GM08714 (cell line): ENCODE results near the gene CACNA1I.
"Not testable (repeated sequence)": the region's sequence is repeated elsewhere in the genome, so short reads cannot be mapped to it uniquely, and the experiment has no call there.

Experiments used
- H3K4me3 ChIP-seq: fragments of 200-500 bp; sonication (Bioruptor generic); 2 replicates; pipeline ENCODE4 v1.5.1; 2014; ENCODE audit warnings: mild to moderate bottlenecking, low read length, inconsistent platforms
- ZNF274 ChIP-seq: IDR thresholded peaks from 2 replicates; pipeline ENCODE4 v1.6.1; 2012; ENCODE audit warnings: mild to moderate bottlenecking, low read depth, low read length

CACNA1I gene

DNA sequence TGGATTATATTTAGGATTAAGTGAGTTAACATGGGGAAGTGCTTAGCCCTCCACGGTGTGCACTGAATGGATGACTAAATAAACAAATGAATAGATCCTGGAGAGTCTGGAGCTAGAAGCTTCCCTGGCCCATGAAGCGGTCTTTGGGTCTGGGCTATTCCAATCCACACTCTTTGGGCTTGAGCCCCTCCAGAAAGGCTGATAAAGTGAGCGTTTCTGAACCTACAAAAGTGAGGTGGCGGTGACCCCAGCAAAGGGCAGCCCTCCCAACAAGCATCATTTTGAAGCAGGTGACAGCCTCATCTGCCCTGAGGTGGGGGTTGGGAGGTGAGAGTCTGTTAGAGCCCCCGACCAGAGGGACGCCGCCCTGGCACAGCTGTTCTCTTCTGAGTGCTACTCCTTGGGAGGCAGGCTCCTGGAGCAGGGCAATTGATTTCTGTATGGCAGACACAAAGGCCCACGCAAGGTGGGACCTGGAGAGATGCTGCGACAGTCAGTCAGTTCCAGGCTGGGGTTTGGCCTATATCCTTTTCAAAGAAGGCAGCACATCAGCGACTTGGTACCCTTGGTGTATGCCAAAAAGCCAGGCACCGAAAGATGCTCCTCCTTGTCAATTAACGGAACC, 157.8 kb downstream of the CACNA1I start:
- no peak overlapping the region for H3K4me3 ChIP-seq
- TF ChIP-seq ZNF274 = no peak

- no peak overlapping the region for H3K4me3 ChIP-seq
- no peak for TF ChIP-seq ZNF274
These were observed 158.8 kb downstream of the CACNA1I start for GRCh38 chr22:39729141-39729934.

GRCh38 chr22:39731481-39731880, 160.9 kb downstream of the CACNA1I start:
- no peak overlapping the region for H3K4me3 ChIP-seq
- TF ChIP-seq ZNF274 = no peak

GRCh38 chr22:39731881-39732555, 161.5 kb downstream of the CACNA1I start:
- no peak overlapping the region for H3K4me3 ChIP-seq
- TF ChIP-seq ZNF274 = no peak

- TF ChIP-seq ZNF274 = no peak
- no peak overlapping the region for H3K4me3 ChIP-seq
These were observed 162.1 kb downstream of the CACNA1I start for GRCh38 chr22:39732625-39733024.

GRCh38 chr22:39733191-39733590, 162.6 kb downstream of the CACNA1I start:
- no peak overlapping the region for H3K4me3 ChIP-seq
- no peak for TF ChIP-seq ZNF274

DNA sequence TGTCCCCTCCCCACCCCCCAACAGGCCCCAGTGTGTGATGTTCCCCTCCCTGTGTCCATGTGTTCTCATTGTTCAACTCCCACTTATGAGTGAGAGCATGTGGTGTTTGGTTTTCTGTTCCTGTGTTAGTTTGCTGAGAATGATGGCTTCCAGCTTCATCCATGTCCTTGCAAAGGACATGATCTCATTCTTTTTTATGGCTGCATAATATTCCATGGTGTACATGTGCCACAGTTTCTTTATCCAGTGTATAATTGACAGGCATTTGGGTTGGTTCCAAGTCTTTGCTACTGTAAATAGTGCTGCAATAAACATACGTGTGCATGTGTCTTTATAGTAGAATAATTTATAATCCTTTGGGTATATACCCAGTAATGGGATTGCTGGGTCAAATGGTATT, 163.5 kb downstream of the CACNA1I start:
- H3K4me3 ChIP-seq = not testable (repeated sequence)

DNA sequence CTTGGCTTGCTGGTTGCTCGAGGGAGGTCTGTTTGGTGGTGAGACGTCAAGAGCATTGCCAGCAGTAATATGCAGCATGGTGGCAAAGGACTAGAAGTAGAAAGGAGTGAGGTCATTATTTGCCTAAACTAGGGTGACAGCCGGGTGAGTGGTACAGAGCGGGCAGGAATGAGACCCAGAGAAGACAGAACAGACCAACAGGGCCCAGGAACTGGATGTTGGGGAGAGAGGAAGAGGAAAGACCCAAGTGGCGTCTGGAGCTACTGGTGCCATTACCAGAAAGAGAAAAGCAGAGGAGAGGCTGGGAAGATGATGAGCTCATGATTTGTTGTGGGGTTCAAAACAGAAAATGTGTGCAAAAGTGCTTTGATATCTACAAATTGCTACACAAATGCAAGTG, 164.3 kb downstream of the CACNA1I start:
- TF ChIP-seq ZNF274 = no peak
- no peak overlapping the region for H3K4me3 ChIP-seq

- TF ChIP-seq ZNF274 = no peak
- no peak overlapping the region for H3K4me3 ChIP-seq
These were observed 165.2 kb downstream of the CACNA1I start for GRCh38 chr22:39735776-39736175.

DNA sequence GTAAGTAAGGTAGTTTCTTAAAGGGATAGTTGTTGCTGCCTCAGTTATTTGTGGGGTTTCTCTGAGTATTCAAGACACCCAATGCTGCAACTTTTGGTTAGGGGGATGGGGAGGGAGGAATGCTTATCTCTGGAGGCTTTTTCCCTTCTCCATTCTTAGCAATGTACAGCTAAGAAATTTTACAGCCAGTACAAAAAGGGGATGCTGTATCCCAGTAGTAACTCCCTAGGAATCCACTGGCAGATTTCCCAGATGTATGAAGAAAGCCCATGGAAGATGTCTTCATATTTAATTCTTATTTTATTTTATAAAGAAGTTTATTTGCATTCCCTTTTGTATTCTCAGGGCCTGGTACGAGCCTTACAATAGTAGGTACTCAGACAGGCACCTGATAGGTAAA, 168.2 kb downstream of the CACNA1I start:
- no peak overlapping the region for H3K4me3 ChIP-seq
- no peak for TF ChIP-seq ZNF274
